HG02870 (cell line): ENCODE data around the gene RASGRP3.
A peak's percentile ranks its signal among the peaks of the same experiment; 100 is the strongest.

Experiments
- ATAC-seq: cut with Tn5 transposase; IDR thresholded peaks from one replicate; pipeline ENCODE4 v1.9.1; 2021; ENCODE audit warnings: mild to moderate bottlenecking, moderate library complexity; ENCODE audit not compliant: unreplicated experiment

RASGRP3 gene

GRCh38 chr2:33518200-33518599, 41.8 kb downstream of the RASGRP3 start:
- no peak for ATAC-seq

DNA sequence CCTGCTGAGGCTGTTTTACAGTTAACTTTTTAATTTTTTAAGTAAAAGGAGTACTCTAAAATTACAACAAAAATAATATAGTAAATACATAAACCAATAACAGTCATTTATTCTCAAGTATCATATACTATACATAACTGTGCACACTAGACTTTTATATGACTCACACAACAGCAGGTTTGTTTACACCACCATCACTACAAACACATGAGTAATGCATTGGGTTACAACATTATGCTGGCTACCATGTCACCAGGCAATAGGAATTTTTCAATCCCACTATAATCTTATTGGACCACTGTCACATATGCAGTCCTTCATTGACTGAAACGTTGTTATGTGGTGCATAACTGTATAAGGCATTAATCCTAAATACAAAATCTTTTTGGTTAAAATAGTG, 42.5 kb downstream of the RASGRP3 start:
- ATAC-seq: no peak

DNA sequence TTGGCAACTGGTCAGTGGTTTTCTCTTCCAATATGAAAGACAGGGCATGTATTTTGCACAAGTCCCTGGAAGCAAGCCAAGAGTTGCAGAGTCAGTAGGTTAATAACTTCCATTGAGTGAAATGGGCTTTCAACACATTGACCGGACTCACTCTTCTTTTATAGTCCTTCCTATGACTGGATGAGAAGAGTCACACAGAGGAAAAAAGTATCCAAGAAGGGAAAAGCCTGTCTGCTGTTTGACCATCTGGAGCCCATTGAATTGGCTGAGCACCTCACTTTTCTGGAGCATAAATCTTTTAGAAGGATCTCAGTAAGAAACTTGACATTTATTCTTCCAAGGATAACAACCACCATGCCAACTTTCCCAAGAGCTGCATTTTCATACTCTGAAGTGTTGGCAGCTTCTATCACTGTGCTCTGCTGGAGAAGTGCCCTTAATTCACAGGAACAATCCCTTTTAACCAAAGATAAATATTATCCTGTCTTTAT, 45.4 kb downstream of the RASGRP3 start:
- no peak for ATAC-seq

- no peak for ATAC-seq
These were observed 46.1 kb downstream of the RASGRP3 start for GRCh38 chr2:33522576-33522975.

GRCh38 chr2:33525666-33526065, 49.2 kb downstream of the RASGRP3 start:
- ATAC-seq: no peak

GRCh38 chr2:33526132-33526531, 49.7 kb downstream of the RASGRP3 start:
- no peak for ATAC-seq

DNA sequence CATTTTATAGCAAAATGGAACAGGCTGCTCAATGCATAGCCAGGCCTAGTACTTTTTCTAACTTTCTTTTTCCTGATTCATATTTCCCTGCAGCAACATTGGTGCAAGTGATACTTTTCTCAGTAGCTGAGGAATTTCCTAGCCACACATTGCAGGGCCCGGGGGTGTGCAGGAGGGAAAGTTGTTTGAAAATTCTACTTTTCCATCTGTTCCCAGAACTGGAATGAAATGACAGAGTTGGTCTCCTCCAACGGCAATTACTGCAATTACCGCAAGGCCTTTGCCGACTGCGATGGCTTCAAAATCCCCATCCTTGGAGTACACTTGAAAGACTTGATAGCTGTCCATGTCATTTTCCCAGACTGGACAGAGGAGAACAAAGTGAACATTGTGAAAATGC, 50.5 kb downstream of the RASGRP3 start:
- no peak for ATAC-seq

DNA sequence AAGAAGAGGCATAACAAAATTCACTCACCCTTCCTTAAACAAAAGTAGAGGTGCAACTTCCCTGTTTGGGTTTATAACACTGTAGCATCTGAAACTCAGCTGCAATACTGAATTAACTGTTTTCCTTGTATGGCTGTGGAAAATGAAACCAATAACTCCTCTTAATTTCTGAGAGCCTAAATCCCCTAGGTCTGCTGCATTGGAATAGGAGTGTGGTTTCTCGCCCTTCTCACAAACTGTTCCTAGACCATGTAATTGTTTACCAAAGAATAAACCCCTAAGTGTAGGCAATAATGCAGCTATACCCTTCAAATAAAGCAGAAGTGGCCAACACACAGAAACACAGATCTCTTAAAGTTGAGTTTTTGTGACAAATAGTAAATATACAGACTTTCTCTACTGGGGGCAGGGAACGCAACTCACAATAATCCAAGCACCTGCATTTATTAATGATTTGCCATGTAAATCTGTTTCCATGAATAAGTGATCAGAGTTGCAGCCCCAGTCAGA, 52.0 kb downstream of the RASGRP3 start:
- no peak for ATAC-seq

- no peak for ATAC-seq
These were observed 53.5 kb downstream of the RASGRP3 start for GRCh38 chr2:33529771-33530481.

DNA sequence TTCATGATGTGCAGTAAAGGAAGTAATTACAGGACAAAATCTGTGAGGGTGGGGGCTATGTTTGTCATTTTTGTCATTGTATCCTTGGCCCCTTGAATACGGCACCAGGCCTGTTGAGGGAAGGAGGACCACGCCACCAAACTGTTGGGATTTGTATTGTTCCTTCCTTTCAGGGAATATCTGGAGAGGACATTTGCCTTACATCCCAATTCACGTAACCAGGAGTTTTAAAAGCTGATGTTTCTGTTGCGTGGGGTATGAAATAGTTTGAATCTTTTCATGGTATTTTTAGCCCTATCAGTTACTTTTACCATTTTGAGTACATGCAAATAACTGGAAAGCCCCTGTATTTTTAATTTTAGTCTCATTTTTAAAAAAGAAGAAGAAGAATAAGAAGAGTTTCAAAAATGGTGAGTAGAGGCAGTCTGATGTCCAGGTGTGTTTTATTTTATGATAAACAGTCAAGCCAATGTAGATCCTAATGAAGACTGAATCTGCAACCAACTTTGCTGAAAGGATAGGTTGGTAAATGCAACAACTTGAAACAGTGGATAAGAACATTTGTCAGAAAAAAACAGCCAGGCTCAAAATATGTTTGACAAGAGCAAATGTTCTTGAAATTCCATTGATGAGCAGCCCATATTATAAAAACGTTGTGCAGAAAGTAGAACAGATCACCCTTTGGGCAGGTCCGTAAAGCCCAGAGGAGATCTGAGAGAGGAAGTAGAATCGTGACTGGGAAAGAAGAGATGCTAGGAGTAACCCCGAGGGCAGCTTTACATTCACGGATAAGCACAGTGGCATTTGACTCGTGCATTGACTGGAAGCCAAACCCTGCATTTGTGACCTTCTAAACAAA, 54.5 kb downstream of the RASGRP3 start:
- ATAC-seq: peak; percentile 37

GRCh38 chr2:33531549-33532059, 55.2 kb downstream of the RASGRP3 start:
- no peak for ATAC-seq

- ATAC-seq: no peak
These were observed 55.7 kb downstream of the RASGRP3 start for GRCh38 chr2:33532146-33532545.

DNA sequence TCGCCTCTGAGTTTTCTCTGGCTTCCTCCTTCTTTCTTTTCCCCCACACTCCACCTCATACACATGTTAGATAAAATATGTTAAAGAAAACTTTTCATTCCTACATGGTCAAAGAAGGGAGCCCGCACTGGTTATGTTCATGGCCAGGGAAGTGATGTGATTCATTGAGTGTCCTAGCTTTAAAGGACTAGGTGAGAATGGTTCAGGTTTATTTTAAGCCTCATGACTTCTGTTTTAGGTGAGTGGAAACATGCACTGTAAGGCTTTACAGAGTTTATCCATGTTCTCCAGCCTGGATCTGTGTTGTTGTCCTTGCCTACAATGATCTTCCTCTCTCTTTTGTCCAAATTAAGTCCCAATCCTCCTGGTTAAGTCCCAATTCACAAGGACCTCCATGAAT, 56.5 kb downstream of the RASGRP3 start:
- no peak for ATAC-seq

GRCh38 chr2:33535421-33535820, 59.0 kb downstream of the RASGRP3 start:
- no peak for ATAC-seq

DNA sequence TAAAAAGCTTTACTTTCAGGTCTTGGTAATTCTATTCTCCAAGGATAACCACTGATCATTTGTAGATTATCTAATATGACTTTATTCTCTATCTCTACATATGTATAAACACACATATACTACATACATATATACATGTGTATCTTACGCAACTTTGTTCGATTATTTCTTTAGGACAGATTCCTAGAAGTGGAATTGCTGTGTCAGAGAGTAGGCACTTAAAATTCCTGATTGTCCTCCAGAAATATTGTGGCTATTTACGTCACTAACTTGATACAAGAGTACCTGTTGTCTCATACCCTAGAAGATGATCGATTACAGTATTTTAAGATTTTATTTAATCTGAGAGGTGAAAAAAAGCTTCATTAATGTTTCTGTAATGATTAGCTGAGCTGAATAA, 64.8 kb downstream of the RASGRP3 start:
- ATAC-seq: no peak

DNA sequence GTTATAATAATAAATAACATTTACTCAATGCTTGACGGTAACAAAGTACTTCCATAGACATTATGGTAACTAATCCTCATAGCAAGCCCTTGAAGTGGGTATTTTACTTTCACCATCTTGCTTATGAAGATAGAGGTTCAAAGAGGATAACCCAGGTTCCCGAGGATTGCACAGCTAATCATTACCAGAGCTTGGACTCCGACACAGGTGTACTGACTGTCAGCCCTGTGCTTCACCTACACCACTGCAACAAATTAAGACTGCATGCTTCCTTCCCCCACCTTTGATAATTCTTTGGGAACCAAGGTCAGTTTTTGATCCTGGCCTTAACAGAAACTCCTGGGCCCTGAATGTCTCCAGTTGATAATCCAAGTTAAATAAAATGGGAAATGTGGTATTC, 73.8 kb downstream of the RASGRP3 start:
- no peak for ATAC-seq

GRCh38 chr2:33552758-33553461, 76.5 kb downstream of the RASGRP3 start:
- no peak for ATAC-seq

DNA sequence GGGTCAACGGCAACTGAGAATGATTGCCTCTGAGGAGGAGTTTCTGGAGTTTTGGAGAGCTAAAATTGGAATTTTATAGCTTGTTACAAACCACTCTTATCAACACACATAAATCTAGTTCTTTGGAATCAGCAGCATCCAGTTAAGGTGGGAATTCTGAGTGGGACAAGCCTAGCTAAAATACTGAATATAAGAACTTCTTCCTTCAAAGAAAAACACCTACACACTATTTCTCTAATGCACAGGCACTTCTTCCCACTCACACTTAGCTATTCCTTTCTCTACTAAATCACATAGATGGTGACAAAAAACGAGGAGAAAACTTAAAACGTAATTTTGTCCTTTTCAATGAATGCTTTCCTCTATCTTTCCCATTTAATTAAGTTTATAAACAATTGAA, 79.2 kb downstream of the RASGRP3 start:
- ATAC-seq: no peak

- ATAC-seq: no peak
These were observed 82.9 kb downstream of the RASGRP3 start for GRCh38 chr2:33559328-33559727.

GRCh38 chr2:33560017-33560416, 83.6 kb downstream of the RASGRP3 start:
- no peak for ATAC-seq

DNA sequence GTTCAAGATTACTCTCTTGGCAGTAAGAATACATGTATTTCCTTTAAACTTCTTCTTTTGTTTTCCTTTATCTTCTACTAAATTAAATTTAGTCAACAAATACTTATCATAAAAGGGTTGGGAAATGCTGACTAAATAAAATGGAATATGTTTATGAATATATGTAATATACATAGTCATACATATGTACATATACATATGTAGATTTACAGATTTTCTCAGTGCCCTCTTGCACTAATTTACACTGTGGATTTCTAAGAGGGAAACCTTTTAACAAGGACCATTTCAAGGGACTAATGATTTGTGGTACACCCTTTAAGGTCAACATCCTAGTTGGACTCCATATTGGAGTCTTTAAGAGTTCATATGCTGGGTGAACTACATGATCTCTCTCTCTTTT, 85.4 kb downstream of the RASGRP3 start:
- no peak for ATAC-seq
